Activated CD4-positive, alpha-beta T cell treated with anti-CD3 and anti-CD28 coated beads, Interleukin-2, amount 50 U/mL, for 16 hours (primary cell): ENCODE results near the gene CES3.
A peak's percentile ranks its signal among the peaks of the same experiment; 100 is the strongest.
"Not testable (repeated sequence)": the region's sequence is repeated elsewhere in the genome, so short reads cannot be mapped to it uniquely, and the experiment has no call there.

ENCODE experiments used
- DNase-seq: peaks from one replicate; pipeline ENCODE4 v3.0.0-alpha.2; 2020

CES3 gene

DNA sequence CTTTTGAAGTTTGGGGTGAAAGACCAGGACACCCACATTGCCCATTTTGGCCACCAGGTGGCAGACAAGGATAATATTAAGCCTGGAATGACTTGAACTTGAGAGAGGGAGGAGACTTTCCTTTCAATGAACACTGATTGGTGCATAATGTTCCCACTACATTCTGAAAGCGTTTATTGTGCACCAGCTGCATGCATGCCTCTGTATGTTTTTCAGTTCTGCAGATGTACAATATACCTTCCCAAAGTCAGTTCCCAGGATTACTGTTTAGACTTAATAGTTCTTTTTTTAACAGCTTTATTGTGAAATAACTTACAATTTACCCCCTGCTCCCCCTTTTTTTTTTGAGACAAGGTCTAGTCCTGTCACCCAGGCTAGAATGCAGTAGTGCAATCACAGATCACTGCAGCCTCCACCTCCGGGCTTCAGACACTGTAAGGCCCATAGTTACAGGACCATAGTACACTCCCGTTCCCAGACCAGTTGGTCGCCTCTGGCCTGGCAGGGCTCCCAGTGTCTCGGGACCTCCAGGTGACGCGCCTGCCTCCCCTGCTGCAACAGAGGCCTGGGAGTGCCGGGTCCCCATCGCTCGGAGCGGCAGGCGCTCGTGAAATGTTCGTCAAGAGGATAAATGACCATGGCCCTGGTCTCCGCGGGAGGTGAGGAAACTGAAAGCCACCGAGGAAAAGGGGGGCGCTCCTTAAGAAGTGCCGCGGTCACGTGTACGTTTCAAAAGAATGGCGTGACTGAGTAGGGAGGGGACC is 13.6 kb upstream of the CES3 start:
- DNase-seq = peak; percentile 90

DNA sequence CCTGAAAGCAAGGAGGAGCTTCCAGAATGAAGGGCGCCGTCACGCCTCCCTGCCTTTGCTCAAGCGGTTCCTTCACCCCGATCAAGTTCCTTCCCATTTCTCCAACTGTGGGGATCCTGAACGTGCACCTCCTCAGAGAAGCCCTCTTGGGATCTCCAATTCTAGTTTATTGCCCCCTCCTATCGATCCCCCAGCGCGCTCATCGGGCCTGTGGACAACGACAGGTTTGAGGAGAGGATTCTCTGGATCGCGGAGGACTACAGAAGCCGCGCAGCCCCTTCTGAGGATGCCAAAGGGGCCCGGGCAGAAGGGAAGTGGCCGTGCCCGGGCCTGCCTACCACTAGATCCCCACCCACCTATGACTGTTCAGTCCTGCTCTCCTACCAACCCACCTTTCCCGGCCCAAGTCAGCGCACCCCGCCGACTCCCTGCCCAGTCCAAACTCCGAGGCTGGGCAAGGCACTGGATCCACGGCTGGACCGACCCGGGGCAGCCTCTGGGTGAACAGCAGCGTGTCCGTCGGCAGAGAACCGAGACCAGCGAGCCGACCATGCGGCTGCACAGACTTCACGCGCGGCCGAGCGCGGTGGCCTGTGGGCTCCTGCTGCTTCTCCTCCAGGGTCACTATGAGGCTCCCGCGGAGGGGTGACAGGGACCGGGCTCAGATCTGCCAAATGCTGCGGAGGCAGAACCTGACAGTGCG is 12.8 kb upstream of the CES3 start:
- DNase-seq = no peak

DNA sequence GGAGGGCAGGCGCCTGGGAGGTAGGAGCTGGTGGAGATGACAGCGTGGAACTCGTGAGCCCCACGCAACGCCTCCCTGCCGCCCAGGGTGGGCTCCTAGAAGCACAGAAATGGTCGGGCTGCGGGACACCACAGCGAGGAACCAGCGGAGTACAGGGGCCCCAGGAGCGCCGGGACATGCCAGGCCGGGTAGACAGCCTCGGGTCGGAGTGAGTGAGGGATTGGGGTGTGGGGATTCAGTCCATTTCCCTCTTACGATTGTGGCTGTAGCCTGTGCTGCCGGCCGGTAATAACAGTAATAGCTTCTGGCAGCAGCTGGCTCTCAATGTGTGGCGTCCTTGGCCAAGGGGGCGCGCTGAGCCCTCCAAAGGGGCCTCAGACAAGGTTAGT is 12.2 kb upstream of the CES3 start:
- DNase-seq = no peak

DNA sequence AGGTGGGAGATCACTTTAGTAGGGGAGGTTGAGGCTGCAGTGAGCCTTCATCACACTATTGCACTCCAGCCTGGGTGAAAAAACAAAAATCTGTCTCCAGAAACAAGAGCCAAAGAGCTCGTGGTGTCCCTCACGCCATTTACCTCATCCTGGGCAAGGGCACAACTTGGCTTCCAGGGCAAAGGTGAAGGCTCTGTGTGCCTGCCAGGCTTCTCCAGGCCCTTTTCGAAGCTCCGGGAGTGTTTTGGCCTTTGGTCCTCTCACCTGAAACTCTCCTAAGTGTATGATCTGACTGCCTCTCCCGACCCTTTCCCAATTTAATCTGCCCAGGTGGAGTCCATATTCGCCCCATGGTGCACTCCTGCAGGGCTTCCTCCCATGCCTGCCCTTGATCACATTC is 11.6 kb upstream of the CES3 start:
- no peak for DNase-seq

- DNase-seq = peak; percentile 47
These were observed 10.6 kb upstream of the CES3 start for GRCh38 chr16:66950437-66950836.

- DNase-seq = no peak
These were observed 9.9 kb upstream of the CES3 start for GRCh38 chr16:66950971-66951790.

DNA sequence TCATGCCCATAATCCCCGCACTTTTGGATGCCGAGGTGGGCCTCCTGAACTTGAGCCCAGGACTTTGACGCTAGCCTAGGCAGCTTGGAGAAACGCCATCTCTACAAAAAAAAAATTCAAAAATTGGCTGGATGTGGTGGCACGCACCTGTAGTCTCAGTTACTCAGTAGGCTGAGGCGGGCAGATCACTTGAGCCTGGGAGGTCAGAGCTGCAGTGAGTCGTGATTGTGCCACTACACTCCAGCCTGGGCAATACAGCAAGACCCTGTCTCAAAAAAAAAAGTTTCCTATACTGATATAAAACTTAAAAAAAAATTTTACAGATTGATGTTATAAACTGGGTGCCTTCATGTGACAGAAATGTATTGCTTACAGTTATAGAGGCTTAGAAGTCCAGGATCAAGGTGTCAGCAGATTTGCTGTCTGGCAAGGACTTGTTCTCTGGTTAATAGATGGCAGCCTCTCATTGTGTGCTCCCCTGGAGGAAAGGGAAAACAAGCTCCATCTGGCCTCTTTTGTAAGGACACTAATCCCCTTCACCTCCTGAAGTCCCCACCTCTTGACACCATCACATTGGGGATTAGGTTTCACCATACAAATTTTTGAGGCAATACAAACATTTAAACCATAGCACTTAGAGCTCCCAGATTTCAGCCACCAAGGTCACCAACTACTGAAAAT is 8.5 kb upstream of the CES3 start:
- no peak for DNase-seq

- DNase-seq = no peak
These were observed 7.5 kb upstream of the CES3 start for GRCh38 chr16:66953462-66954096.

- peak; percentile 84 for DNase-seq
These were observed 6.9 kb upstream of the CES3 start for GRCh38 chr16:66954097-66954659.

DNA sequence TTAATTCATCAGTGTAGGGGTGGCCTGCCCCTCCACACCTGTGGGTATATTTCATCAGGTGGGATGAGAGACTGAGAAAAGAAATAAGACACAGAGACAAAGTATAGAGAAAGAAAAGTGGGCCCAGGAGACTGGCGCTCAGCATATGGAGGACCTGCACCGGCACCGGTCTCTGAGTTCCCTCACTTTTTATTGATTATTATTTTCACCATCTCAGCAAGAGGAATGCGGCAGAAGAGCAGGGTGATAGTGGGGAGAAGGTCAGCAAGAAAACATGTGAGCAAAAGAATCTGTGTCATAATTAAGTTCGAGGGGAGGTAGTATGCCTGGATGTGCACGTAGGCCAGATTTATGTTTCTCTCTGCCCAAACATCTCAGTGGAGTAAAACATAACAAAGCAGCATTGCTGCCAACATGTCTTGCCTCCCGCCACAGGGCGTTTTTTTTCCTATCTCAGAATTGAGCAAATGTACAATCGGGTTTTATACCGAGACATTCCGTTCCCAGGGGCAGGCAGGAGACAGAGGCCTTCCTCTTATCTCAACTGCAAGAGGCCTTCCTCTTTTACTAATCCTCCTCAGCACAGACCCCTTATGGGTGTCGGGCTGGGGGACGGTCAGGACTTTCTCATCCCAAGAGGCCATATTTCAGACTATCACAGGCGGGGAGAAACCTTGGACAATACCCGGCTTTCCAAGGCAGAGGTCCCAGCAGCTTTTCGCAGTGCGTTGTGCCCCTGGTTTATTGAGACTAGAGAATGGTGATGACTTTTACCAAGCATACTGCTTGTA is 5.5 kb upstream of the CES3 start:
- DNase-seq = not testable (repeated sequence)

DNA sequence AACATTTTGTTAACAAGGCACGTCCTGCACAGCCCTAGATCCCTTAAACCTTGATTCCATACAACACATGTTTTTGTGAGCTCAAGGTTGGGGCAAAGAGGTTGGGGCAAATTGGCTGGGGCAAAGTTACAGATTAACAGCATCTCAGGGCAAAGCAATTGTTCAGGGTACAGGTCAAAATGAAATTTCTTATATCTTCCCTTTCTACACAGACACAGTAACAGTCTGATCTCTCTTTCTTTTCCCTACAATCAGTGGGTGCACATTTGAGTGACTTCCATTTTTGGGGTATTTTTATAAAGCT is 5.0 kb upstream of the CES3 start:
- DNase-seq = not testable (repeated sequence)

- no peak for DNase-seq
These were observed 2.0 kb upstream of the CES3 start for GRCh38 chr16:66958857-66959703.

DNA sequence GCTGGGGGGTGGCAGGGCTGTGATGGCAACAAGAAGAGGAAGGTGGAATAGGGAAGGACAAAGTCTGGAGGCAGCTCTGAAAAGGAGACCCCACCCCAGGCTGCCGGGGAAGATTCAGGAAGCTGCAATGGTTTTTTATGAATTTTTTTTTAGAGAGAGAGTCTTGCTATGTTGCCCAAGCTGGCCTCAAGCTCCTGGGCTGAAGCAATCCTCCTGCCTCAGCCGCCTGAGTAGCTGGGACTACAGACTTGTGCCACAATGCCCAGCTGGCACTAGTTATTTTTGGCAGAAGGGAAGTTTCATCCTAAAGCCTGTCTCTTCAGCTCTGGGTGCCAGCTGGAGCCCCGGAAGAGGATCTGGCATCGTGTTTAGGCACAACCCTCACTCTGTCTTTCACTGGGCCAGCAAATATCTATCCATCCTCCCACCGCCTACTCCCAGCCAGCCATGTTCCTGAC is 1.3 kb upstream of the CES3 start:
- DNase-seq = no peak

- no peak for DNase-seq
These were observed 796 bp upstream of the CES3 start for GRCh38 chr16:66960270-66960669.

GRCh38 chr16:66961914-66962313 is 848 bp downstream of the CES3 start:
- peak; percentile 23 for DNase-seq

- no peak for DNase-seq
These were observed 3.0 kb downstream of the CES3 start for GRCh38 chr16:66964049-66964448.

- DNase-seq = no peak
These were observed 7.8 kb downstream of the CES3 start for GRCh38 chr16:66968847-66969246.

GRCh38 chr16:66970775-66971720 is 10.0 kb downstream of the CES3 start:
- no peak for DNase-seq

DNA sequence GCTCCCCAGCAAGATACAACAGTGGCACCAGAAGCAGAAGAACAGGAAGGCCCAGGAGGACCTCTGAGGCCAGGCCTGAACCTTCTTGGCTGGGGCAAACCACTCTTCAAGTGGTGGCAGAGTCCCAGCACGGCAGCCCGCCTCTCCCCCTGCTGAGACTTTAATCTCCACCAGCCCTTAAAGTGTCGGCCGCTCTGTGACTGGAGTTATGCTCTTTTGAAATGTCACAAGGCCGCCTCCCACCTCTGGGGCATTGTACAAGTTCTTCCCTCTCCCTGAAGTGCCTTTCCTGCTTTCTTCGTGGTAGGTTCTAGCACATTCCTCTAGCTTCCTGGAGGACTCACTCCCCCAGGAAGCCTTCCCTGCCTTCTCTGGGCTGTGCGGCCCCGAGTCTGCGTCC is 11.9 kb downstream of the CES3 start:
- DNase-seq = no peak
